ENCODE results near the gene CYSRT1.
"Not testable (repeated sequence)": the region's sequence is repeated elsewhere in the genome, so short reads cannot be mapped to it uniquely, and the experiment has no call there.

CYSRT1 gene

DNA sequence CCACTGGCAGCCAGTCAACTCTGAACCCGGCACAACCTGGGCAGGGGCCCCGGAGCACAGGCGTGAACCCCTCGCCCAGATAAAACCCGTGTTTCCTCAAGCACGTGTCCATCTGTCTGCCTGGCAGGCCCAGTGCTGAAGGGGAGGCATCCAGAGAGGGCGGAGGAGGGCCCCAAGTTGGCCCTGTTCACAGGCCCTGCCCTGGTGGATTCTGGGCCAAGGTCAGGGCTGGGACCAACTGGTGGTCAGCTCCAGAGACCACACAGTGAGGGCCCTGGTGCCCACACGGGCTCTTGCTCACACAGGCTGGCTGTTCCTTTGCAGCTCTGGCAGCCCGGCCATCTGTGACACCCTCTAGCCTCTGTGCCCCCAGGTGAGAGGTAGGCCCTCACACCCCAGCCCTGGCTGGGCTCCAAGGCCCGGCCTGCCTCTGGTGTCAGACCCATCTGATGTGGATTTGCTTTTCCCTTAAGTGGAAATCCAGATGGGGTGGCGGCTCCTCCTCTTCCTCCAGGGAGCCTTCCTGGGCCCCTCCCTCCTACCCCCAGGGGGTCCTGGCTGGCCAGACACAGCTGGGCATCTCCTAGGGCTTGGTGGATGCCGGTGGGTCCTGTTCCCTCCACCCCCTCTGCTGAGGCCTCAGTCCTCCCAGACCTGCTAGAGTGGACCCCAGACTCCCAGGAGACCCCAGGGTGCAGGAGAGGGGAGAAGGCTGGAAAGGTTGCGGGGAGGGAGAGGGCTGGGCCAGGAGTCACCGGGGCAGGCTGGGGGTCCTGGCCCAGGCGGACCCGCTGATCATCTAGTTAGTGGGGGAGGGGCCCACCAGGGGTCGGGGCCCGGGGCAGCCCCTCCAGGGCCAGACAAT is 25.6 kb downstream of the CYSRT1 start:
- DNase-seq (ENCODE audit: low spot score) = no peak

DNA sequence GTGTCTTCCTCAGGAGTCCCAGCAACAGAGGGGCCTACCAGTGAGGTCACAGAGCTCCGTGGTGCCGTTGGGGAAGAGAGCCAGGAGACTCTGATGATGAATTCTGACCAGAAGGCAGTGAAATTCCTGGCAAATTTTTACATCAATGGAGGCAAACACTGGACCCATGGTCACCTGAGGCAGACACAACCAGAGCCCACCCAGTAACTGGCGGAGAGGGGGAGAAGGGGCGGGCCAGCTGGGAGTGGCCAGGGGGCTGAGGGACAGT is 26.2 kb downstream of the CYSRT1 start, which contains the start of gene STPG3:
Gene STPG3 (plus strand): TSS at position 93 of the 268 bp plus-strand sequence. CDS start 1 bp downstream, at position 94.
- no peak for DNase-seq (ENCODE audit: low spot score)

DNA sequence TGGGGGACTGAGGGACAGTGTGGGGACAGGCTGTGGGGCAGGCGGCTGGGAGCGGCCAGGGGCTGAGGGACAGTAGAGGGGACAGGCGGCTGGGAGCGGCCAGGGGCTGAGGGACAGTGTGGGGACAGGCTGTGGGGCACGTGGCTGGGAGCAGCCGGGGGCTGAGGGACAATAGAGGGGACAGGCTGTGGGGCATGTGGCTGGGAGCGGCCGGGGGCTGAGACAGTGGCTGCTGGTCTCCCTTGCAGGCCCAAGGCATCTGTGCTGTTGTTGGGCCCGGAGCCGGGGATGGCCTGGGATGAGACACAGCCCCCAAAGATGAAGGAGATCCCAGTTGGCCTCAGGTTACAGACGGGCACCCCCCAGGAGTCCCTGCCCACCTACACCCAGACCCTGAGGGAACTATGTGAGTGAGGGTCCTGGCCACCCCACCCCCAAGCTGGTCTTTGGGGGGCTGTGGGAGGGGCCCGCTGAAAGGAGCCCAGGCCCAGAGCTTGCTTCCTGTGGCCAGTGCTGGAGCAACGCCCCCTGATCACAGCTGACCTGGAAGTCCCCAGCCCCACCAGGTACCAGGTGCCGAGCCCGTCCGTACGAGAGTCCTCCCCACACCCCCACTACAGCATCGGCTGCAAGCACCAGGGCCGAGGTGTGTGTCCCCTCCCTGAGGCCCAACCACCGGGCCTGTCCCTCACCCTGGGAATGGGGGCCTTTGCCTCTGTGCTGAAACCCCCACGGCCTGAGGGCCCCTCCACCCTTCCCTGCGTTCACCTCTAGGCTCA is 26.7 kb downstream of the CYSRT1 start:
- DNase-seq (ENCODE audit: low spot score) = no peak

DNA sequence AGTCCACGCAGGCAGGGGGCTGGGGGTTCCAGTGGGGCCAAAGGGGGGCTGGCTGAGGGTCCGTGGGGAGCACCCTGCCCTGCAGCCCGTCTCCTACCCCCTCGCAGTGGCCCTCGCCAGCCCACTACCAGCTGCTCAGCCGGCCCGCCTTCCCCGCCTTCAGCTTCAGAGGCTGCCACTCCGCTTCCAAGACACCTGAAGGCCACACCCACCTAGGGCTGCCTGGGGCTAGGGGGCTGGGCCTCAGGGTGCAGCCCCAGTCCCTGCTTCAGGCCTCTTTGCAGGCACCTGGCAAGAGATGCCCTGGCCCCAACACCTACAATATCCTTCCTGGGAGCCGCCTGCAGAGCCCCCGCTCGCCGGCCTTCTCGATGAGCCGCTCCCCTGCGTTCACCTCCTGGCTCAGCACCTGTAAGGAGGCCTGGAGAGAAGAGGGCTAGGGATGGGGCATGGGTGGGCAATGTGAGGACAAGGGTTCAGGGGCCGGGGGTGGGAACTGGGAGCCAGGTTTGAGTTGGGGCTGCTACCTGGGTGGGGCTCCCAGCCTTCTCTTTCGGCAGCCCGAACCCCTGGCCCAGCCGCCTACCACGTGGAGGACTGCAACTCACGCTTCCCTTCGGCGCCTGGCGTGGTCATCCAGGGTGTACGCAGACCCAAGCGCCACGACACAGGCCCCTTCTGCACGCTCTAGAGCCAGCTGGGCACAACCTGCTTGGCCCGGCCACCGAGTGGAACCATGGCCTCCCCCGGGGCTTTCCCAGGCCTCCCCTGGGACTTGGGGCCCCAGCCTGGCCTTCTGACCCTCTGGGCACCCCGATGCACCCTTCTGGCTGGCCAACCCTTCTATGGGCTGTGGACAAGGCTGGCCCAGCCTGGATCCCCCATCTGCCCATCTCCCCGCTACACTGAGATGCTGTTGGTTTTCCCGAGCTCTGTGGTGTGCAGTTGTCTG is 27.9 kb downstream of the CYSRT1 start:
- DNase-seq (ENCODE audit: low spot score) = no peak

DNA sequence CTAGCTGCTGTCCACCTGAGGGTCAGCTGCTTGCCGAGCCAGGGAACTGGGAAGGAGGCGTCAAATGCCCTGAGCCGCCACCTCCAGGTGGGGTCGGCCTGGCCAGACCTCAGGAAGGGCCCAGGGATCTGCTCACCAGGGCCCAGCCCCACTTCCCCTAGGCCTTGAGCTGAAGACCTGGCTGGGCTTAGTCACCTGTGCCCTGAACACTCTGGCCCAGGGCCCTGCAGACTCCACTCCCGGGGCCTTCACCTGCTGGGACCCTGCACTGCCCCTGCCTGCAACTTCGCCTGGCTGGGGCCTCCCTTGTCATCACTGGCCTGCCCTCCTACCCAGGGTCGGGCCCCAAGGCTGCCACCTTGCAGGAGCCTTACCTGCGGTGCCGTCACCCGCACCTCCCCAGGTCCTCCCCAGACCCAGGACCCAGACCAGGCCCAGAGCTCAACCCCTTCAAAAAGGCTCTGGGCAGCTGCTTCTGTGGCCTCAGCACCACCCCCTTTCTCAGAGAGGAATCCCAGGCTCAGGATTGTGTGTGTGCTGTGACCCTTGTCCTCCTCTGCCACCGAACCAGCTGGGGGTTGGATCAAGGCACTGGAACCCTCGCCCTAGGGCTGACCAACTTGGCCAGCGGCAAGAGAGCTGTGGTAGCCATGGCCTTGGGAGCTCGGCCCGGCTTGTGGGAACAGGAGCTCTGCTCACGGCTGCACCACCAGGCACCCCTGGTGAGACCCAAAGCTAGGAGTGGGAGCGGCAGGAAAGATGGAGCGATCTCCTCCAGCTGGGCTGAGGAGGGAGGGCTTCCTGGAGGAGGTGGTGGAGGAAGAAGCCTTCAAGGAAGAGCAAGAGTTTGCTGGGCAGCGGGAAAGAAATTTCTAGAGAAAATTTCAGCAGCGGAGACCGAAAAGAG is 29.0 kb downstream of the CYSRT1 start:
- peak; percentile 45 for DNase-seq (ENCODE audit: low spot score)

DNA sequence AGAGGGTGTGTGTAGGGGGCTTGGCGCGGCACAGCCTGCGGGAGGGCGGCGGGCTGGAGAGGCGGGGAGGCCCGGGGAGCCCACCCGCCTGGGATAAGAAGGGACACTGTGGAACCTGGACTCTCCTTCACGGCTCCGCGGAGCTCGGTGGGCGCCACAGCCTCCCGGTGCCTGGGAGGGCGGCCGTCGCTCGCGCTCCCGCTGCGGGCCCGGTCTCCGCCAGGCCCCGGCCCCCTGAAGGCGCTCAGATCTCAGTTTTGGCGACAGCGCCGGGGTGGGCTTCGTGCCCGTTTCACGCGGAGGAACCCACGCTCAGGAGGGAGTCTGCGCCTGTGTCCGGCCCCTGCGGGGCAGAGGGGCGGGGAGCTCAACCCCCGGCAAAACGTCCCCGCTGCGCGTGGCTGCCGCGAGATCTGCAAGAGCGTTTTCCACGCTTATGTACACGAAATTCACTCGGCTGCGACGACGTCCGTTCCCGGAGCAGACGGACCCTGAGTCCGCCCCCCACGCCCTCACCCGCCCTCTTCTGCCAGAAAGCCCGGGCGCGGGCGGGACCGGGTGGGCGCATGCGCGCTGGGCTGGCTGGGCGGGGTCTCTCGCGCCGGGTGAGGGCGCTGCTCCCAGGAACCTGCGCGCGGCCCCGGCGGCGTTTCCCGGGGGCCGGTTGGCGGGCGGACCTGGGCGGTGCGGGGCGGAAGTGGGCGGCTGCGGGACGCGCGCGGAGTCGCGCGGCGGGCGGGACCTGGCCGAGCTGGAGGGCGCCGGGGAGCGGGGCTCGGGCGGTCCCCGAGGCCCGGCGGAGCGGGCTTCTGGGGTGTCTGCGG is 29.9 kb downstream of the CYSRT1 start, which contains the start of gene NELFB:
Gene NELFB (plus strand): TSS at position 704 of the 824 bp plus-strand sequence.
- peak; percentile 85 for DNase-seq (ENCODE audit: low spot score)

DNA sequence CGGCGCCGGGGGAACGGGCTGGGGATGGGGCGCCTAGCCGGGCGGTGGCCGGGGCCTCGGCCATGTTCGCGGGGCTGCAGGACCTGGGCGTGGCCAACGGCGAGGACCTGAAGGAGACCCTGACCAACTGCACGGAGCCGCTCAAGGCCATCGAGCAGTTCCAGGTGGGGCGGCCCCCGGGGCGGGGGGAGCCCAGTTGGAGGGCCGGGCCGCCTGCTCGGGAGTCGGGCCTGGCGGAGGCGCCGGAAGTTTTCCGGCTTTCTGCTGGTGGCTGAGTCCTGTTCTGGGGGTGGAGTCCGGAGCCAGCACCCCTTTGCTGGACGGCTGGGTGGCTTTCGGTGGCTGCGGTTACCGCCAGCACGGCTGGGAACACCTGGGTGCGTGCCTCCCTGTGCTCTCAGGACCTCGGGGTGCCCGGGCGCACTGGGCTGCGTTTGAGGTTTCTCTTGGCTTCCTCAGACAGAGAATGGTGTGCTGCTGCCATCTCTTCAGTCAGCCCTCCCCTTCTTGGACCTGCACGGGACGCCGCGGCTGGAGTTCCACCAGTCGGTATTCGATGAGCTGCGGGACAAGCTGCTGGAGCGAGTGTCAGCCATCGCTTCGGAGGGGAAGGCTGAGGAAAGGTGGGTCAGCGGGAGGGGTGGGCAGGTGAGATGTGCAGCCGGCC is 30.6 kb downstream of the CYSRT1 start:
- DNase-seq (ENCODE audit: low spot score) = no peak

DNA sequence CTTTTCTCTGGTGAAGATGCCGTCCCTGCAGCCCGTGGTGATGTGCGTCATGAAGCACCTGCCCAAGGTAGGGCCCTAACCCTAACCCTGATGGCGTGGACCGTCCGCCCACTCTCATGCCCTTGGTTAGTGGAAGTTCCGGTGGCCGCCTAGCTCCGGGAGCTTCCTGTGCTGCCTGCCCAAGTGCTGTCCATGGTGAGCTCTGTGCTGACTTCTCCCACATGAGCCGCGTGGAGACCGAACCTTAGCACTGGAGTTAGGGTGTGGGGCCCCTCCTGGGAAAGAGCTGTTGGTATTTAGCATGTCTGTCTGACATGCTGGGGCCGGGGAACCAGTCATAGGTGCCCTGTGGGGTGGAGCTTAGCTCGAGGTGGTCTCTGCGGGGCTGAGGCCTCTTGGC is 31.4 kb downstream of the CYSRT1 start:
- no peak for DNase-seq (ENCODE audit: low spot score)

DNA sequence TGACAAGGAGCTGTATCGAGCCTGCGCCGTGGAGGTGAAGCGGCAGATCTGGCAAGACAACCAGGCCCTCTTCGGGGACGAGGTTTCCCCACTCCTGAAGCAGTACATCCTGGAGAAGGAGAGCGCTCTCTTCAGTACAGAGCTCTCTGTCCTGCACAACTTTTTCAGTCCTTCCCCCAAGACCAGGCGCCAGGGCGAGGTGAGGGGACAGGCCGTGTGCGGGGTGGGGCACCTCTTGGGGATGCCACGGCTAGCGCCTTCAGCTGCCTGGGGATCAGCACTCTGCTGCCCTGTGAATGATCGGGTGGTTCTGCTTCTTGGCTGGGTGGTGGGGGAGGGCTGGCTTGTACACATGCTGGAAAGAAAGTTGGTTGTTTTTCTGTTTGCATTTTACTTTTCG is 31.9 kb downstream of the CYSRT1 start:
- no peak for DNase-seq (ENCODE audit: low spot score)

DNA sequence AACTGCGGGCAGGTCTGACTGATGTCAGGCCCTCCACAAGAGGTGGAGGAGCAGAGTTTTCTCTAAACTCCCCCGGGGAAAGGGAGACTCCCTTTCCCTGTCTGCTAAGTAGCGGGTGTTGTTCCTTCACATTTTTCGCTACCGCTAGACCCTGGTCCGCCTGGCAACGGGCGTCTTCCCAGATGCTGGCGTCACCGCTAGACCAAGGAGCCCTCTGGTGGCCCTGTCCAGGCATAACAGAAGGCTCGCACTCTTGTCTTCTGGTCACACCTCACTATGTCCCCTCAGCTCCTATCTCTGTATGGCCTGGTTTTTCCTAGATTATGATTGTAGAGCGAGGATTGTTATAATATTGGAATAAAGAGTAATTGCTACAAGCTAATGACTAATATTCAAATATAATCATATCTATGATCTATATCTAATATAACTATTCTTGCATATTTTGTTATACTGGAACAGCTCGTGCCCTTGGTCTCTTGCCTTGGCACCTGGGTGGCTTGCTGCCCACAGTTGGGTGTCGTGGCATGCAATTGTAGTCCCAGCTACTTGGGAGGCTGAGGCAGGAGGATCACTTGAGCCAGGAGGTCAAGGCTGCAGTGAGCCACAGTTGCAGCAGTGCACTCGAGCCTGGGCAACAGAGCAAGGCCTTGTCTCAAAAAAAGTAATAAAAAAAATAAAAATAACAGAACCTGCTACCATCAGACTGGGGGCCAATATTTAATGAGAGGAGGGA is 37.4 kb downstream of the CYSRT1 start:
- not testable (repeated sequence) for DNase-seq (ENCODE audit: low spot score)

DNA sequence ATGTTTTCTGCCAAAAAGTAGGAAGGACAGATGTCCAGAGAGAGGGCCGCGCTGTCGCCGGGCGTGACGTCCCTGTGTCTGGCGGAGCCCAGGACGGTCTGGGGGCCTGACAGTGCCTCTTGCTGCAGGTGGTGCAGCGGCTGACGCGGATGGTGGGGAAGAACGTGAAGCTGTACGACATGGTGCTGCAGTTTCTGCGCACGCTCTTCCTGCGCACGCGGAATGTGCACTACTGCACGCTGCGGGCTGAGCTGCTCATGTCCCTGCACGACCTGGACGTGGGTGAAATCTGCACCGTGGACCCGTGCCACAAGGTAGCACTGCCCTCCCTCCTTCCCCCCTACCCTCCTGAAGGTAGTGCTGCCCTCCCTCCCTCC is 37.9 kb downstream of the CYSRT1 start:
- no peak for DNase-seq (ENCODE audit: low spot score)

DNA sequence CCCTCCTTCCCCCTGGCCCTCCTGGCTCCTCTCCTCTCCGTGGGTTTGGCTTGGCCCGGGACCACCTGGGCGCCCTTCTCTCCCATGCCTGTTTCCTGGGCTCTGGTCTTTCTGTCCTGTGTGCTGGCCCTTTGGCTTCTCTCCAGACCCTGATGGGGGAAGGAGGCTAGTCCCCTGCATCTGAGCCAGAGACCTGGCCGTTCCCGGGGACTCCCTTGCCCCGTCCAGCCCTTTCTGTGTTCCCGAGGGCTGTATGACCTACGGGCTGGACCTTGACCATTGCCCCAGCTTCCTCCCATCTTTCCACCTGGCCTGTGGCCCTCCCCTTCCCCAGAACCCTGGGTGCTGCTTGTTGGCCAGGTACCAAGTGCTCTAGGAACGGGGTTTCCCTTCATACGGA is 38.5 kb downstream of the CYSRT1 start:
- no peak for DNase-seq (ENCODE audit: low spot score)

DNA sequence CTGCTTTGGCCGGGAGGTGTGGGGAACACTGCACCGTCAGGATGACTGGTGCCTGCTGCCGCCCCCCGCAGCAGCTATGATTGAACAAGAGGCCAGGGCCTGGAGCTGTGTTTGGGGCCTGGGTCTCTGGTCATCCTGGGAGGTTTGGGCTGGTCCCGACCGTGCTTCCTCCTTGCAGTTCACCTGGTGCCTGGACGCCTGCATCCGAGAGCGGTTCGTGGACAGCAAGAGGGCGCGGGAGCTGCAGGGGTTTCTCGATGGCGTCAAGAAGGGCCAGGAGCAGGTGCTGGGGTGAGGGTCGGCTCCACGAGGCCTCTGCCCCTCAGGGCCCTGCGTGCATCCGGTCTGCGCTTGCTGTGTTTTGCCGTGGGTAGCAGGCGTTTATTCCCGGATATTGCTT is 39.1 kb downstream of the CYSRT1 start:
- DNase-seq (ENCODE audit: low spot score) = no peak

DNA sequence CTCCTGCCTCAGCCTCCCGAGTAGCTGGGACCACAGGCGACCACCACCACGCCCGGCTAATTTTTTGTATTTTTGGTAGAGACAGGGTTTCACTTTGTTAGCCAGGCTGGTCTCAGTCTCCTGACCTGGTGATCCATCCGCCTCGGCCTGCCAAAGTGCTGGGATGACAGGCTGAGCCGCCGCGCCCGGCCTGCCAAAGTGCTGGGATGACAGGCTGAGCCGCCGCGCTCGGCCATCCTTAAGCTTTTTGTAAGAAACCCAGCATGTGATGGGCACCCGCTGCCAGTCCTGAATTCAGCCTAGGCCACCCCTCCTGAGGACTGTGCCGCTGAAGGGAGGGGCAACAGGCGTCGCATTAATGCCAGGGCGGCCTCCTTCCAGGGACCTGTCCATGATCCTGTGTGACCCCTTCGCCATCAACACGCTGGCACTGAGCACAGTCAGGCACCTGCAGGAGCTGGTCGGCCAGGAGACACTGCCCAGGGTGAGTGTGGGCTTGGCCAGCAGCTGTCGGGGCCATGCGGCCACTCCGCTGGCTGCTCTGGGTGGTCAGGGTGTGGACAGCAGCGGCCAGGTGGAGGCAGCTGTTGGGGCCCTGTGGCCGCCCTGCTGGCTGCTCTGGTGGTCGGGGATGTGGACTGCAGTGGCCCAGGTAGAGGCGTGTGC is 40.7 kb downstream of the CYSRT1 start:
- DNase-seq (ENCODE audit: low spot score) = no peak

DNA sequence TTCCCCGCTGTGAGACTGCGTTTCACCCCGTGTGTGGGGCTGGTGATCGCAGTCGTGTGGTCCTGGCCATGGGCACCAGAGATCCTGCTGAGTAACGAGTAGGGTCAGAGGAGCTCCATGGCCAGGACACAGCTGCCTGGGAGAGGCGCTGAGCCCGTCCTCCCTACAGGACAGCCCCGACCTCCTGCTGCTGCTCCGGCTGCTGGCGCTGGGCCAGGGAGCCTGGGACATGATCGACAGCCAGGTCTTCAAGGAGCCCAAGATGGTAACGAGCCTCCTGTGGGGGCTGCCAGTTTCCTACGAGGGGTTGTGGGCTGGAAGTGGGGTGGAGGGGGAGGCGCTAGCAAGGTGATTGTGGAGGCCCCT is 41.2 kb downstream of the CYSRT1 start:
- DNase-seq (ENCODE audit: low spot score) = no peak

DNA sequence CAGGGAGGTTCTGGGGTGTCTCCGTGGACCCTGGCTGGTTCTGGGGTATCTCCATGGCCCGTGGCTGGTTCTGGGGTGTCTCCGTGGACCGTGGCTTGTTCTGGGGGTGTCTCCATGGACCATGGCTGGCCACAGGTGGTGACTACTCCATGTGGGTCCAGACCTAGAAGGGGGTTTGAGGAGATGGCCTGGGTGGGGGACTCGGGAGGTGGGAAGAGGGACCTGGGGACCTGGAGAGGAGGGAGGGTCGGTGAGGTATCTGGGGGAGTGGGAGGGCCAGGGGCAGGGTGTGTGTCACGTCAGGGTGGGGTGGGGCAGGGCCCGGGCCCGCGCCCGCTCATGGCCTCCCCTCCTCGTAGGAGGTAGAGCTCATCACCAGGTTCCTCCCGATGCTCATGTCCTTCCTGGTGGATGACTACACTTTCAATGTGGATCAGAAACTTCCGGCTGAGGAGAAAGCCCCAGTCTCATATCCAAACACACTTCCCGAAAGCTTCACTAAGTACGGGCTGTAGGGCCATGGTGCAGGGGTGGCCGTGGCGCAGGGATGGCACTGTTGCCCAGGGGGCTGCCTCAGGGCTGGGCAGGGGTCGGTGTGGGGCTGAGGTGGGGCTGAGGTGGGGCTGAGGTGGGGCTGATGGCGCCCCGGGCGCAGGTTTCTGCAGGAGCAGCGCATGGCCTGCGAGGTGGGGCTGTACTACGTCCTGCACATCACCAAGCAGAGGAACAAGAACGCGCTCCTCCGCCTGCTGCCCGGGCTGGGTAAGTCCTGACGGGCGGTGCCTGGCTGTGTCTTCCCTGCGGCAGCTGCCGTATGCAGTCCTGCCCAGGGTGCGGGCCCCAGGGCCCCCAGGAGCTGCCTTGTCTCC is 41.8 kb downstream of the CYSRT1 start:
- DNase-seq (ENCODE audit: low spot score) = no peak

DNA sequence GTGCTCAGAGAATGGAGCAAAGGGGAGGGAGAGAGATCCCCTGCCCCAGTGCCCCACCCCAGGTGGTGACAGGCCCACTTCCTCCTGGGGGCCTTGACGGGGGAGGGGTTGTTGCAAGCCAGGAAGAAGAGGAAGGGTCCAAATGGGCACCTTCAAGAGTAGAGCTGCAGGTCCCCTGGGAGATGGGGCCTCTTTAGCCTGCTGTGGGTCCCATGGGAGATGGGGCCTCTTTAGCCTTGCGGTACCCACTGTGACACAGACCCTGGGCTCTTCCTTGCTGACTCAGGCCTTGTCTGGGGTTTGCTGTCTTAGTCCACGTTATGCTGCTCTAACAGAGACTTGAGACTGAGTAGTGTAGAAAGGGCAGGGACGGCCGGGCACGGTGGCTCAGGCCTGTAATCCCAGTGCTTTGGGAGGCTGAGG is 43.0 kb downstream of the CYSRT1 start:
- no peak for DNase-seq (ENCODE audit: low spot score)
